OCI-M2 (cell line): Measurements from ENCODE around the gene TMX4.

ENCODE experiments used
- DNase-seq: peaks from one replicate; lab custom pipeline; 2025; ENCODE audit not compliant: unreplicated experiment; lab: John Stamatoyannopoulos, UW

TMX4 gene

GRCh38 chr20:8019998-8020247, 362 bp upstream of the TMX4 start:
- DNase-seq: no peak

GRCh38 chr20:8018958-8019245, 659 bp downstream of the TMX4 start:
- peak; percentile 13 for DNase-seq

GRCh38 chr20:8012724-8013123, 6.8 kb downstream of the TMX4 start:
- no peak for DNase-seq

- no peak for DNase-seq
Observed at GRCh38 chr20:8008733-8009132, 10.8 kb downstream of the TMX4 start.

- no peak for DNase-seq
Observed at GRCh38 chr20:8007490-8007889, 12.1 kb downstream of the TMX4 start.

GRCh38 chr20:8005575-8006366, 13.8 kb downstream of the TMX4 start:
- no peak for DNase-seq

GRCh38 chr20:8005033-8005432, 14.5 kb downstream of the TMX4 start:
- no peak for DNase-seq

- DNase-seq: no peak
Observed at GRCh38 chr20:8002056-8002455, 17.5 kb downstream of the TMX4 start.

GRCh38 chr20:8000796-8001195, 18.8 kb downstream of the TMX4 start:
- no peak for DNase-seq

GRCh38 chr20:7996898-7997297, 22.7 kb downstream of the TMX4 start:
- no peak for DNase-seq

- DNase-seq: no peak
Observed at GRCh38 chr20:7994809-7995208, 24.8 kb downstream of the TMX4 start.

GRCh38 chr20:7993703-7994102, 25.9 kb downstream of the TMX4 start:
- DNase-seq: no peak

- no peak for DNase-seq
Observed at GRCh38 chr20:7993238-7993637, 26.3 kb downstream of the TMX4 start.

GRCh38 chr20:7990385-7990784, 29.2 kb downstream of the TMX4 start:
- no peak for DNase-seq

- no peak for DNase-seq
Observed at GRCh38 chr20:7989379-7989778, 30.2 kb downstream of the TMX4 start.

GRCh38 chr20:7985916-7986315, 33.6 kb downstream of the TMX4 start:
- DNase-seq: no peak

GRCh38 chr20:7984192-7984591, 35.4 kb downstream of the TMX4 start:
- no peak for DNase-seq

GRCh38 chr20:7981374-7981773, 38.2 kb downstream of the TMX4 start:
- DNase-seq: no peak

GRCh38 chr20:7980332-7981046, 39.1 kb downstream of the TMX4 start:
- DNase-seq: no peak

GRCh38 chr20:7977709-7978108, 41.9 kb downstream of the TMX4 start:
- DNase-seq: no peak

GRCh38 chr20:7975851-7976414, 43.6 kb downstream of the TMX4 start:
- no peak for DNase-seq

- no peak for DNase-seq
Observed at GRCh38 chr20:7974785-7975435, 44.7 kb downstream of the TMX4 start.
